HG03575 (cell line): Measurements from ENCODE around the gene TSKU.

Experiments used
- ATAC-seq: cut with Tn5 transposase; IDR thresholded peaks from one replicate; pipeline ENCODE4 v1.9.1; 2021; ENCODE audit not compliant: unreplicated experiment, insufficient number of reproducible peaks, low FRiP score; ENCODE audit errors: extremely low read depth

The TSKU gene

DNA sequence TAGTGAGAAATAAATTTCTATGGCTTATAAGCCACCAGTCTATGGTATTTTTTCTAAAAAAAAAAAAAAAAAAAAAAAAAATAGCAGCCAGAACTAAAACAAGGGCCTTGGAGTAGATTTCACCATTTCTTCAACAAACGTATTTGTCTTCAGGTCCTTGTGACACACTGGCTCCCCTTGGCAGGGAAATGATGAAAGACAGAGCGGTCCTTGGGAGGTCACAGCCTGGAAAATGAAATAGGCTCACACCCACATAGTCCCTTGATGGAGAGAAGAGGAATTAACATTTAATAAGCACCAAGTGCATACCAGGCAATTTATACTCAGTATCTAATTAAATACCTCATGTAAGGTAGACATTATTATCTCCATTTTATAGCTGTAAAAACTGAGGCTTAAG is 51.9 kb downstream of the TSKU start:
- ATAC-seq: no peak

DNA sequence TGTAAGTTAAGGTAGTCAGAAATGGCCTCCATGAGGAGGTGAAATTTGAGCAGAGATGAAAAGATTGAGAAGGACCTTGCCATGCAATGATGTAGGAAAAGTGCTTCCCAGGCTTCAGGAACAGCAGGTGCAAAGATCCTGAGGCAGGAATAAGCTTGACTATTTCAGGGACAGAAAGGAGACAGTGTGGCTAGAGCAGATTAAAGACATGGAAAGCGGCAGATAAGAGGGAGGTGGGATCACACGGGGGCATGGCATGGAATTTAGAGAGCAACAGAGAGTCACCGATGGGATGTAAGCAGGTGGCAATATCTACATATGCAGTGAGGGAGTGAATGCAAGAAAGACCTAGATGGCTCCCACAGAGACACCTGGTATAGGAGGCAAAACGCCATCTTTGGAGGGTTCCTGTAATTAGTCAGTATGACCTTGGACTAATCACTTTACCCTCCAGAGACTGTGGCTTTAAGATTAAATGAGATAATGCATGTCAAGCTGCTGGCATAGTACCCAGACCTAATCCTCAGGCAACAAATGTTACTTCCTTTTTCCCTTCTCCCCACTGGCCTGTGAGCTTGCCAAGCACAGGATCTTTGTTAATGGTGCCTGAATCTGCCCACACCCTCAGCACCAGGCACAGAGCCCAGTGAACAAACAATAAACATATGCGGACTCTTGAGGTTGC is 52.9 kb downstream of the TSKU start:
- no peak for ATAC-seq

DNA sequence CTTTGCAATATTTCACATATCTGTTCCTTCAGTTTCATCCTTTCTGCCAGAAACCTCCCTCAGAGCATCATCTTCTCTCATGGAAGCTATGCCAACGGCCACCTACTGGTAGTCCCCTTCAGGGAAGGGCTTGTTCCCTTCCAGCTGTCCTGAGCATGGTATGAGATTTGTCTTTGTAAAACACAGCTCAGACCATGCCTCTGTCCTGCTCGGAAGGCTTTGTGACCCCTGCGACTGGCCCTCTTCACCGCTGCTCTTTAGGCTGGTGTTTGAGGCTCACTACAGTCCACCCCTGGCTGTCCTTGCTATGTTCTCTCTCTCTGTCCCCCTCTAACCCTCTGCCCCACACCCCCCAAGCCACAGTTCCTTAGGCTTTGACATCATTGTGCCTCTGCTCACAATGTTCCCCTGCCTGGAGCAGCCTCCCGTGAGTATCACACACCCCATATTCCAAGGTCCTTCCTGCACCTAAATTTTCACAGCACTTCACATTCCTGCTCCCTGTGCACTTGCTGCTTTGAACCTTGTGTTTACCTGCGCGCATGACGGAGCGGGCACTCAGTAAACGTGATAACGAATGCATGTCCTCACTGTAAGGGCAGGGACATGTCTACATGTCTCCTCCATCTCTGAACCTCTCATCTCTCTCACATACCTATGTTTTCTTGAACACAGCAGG is 53.6 kb downstream of the TSKU start:
- ATAC-seq: no peak

DNA sequence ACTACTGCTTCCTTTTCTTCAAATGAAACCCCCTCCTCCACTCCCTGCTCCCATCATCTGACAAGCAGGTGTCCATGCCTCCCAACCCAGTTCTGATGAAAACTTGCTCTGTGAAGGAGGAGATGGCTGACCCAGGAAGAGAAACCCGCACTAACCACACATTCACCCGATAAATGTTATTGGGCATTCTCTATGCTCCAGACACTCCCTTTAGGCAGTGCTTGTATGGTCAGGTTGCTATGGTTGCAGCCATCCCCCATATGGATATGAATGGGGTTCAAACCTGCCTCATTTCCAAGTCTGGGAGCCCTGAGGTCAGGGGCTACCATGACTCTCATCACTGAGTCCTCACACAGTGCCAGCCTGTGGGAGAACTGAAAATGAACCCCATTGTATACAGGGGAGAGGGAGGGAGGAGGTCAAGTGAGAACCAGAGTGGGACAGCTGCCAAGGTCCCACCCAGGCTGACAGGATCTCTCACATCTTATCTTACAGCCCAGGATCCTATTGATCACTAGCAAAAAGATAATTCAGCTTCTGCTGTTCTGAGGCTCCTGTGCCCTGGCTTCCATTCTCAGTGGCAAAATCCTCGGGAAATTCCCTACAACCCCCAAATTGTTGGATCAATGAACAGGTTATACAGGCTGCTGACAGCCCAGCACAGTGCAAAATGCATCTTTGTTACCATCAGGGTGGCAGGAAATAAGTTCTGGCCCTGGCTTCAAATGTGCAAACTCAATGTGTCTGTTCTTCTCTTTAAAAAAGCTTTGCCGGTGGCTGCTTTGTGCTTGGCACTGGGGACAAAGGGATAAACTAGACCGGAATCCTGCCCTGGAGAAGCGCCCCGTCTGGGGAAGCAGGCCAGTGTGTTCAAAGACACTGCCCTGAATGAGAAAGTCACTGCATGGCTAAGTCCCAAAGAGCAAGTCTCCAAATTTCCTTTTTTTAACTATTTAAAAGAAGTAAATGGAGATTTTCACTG is 54.8 kb downstream of the TSKU start:
- no peak for ATAC-seq

- no peak for ATAC-seq
Observed at GRCh38 chr11:76838678-76839068, 55.5 kb downstream of the TSKU start.

DNA sequence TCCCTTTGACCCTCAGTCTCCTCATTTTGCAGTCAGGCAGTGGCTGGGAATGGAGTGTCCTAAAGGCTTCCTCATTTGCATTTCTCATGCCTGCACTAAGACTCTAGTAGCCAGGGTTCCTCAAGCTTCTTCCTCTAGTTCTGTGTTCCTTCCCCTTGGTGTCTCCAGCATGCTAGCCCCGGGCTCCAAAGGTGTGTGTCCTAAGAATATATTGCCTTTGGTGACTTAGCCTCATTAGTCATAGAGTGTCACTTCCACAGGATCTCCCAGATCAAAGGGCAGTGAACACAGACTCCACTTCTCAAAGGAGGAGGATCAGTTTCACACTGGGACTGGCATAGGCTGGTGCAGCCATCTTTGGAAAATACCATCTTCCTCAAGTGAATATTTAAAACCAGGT is 56.2 kb downstream of the TSKU start:
- ATAC-seq: no peak

DNA sequence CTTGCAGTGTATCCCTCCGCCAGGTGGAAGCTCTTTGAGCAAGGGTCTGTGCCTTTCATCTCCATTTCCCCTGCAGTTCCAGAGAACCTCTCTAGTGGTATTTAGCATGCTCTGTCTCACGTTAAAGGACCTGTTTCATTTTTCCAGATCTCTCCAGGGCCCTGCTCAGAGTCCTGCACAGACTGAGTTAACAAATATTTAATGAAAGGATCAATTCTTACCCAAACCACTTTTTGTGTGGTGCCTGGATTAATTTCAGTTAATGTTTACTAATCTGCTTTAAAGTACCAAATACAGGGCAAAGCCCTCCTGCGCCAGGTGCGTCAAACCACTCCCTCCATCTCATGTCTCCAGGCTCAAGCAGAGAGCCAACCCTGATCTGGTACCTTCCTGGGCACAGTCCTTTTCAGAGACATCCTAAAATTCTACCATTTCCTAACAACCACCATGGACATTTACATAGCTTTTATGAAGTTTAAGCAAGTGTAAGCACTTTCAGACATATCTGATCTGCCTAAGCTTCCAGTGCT is 58.8 kb downstream of the TSKU start:
- ATAC-seq: no peak

DNA sequence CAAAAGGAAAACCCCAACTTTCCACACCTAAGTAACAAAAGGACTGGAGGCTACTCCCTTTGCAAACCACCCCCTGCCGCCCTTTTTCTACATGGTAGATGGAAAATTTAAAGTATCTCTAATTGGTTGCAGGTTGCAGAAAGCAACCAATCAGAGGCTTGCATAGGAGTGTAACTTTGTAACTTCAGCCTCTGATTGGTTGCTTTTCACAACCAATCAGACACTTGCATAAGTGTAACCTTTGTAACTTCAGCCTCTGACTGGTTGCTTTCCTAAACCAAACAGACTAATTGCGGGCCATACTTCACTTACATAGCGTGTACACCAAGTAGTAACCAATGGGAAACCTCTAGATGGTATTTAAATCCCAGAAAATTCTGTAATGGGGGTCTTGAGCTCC is 60.8 kb downstream of the TSKU start:
- ATAC-seq: no peak

DNA sequence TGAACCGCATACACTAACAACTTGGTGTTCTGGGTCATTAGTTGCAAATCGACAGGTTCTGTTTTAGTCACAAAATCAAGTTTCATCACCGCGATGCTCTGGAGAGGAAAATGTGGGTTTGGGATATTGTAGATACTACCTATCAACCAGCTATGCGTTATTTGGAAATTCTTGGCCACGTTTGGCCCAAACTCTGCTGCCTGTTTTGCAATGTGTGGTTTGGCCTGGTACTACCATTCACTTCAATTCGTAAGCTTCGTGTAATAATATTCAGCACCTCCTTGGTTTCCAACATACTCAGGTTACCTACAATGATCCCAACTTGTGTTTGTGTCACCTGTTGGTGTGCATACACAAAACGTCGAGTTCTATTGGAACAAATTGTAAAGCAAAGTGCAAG is 61.4 kb downstream of the TSKU start:
- ATAC-seq: no peak

DNA sequence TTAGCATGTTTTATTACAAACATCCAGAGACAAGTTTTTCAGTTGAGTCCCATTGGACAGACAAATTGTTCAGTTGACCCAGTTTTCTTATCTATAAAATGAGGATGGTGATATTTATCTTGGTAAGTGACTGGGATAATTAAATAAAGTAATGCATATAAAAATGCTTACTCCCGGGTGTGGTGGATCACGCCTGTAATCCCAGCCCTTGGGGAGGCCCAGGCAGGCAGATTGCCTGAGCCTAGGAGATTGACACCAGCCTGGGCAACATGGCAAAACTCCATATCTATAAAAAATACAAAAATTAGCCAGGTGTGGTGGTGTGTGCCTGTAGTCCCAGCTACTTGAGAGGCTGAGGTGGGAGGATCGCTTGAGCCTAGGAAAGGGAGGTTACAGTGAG is 61.9 kb downstream of the TSKU start:
- ATAC-seq: no peak

- ATAC-seq: no peak
Observed at GRCh38 chr11:76846441-76846840, 63.3 kb downstream of the TSKU start.
